ENCODE measurements around the gene ICAM3.
"Not testable (repeated sequence)": the region's sequence is repeated elsewhere in the genome, so short reads cannot be mapped to it uniquely, and the experiment has no call there.

The ICAM3 gene

GRCh38 chr19:10343495-10343894, 4.1 kb upstream of the ICAM3 start:
- no peak for FAIRE-seq

DNA sequence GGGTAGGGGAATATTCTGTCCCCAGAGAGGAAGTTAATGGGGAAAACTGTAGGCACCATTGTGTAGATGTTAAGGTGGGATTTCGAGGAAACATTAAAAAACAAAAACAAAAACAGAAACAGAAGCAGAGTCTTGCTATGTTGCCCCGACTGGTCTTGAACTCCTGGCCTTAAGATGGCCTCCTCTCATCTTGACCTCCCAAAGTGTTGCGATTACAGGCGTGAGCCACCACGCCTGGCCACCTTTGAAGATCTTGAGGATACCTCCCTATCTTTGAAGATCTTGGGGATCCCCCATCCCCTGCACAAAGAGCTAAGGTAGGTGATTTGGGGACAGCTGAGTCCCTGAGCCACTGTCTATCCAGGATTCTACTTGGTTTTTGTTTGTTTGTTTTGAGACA, 553 bp upstream of the ICAM3 start:
- FAIRE-seq: no peak

DNA sequence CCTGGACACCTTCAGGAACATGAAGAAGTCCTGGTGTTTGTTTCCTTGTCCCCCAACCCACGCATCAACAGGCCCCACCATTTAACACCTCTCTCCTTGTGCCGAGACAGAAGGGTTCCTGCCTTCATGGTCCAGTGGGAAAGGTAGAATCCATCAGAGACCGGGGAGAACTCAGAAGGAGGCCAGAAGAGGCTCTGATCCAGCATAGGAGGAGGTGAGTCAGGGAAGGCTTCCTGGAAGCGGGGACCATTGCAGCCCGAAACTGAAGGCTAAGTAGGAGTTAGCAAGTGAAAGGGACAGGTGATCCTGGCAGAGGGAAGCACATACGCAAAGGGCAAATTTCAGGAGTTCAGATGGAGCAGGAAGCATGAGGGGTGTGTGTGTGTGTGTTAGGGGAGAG, 484 bp downstream of the ICAM3 start:
- no peak for FAIRE-seq

GRCh38 chr19:10336725-10337124, 2.7 kb downstream of the ICAM3 start:
- not testable (repeated sequence) for FAIRE-seq

GRCh38 chr19:10335352-10335985, 4.0 kb downstream of the ICAM3 start:
- no peak for FAIRE-seq

- peak; percentile 97 for FAIRE-seq
These were observed 4.7 kb downstream of the ICAM3 start for GRCh38 chr19:10334588-10335351.

DNA sequence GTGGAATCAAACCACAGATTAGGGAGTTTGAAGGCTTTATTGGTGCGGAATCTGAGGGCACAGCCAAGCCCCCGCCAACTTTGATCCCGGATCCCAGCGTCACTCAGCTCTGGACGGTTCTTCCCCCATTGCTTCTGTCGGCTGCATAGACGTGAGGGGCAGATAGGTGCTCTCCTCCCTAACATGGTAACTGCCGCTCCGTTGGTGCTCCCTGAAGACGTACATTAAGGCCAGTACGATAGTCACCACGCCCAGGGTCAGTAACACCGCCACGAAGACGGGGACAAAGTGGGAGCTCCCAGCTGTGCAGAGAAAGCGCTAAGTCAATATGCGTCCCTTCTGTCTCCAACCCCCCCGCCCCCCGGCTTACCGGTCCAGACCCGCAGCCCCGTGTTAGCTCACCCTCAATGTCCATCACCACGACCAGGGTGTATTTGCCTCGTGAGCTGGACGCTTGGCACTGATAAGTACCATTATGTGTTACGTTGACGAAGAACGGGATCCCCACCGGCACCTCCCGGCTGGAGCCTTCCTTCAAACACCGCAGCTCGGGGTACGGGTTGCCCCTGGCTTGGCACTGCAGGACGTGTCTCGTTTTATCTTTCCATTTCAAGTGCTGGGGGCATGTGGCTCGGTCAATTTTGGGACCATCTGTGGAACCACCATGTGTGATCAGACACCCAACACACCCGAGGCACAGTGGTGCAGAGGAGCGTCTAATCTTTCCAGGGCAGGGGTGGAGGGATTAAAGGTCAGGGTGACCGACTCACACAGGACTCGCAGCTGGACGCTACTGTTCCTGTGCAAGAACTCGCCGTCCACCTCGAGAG, 5.5 kb downstream of the ICAM3 start:
- no peak for FAIRE-seq

DNA sequence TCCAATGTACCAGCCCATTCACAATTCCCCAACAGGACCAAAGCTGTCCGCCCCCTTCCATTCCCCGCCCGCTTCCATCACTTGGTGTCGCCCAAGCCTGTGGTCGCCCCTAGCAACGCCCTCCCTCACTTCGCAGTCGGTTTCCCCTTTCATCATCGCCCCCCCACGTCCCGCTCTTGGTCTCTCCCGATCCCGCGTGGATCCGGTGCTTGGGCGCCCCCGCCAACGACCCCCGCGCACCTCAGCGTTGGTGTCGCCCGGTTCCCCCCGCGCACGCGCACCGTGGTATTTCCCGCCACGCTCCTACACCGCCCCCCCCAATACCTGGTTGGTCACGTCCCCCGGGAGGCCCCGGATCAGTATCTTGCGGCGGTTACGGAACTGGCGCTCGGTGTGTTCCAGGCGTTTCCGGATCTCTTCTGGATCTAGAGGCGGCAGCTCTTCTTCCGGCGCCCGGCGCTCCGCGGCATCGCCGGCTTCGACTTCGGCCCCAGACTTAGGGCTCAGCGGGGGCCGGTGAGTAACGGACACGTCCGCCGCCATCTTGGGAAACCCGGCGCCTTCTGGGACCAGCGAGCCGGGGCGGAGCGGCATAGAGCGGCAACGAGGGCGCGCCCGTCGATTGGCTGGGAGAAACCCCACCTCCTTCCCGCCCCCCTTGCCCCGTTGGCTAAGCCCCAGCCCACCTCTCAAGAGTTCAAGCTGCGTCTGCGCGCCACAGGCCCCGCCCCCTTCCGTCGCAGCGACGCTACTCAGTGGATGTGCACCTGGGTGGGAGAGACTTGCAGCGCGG, 6.3 kb downstream of the ICAM3 start, which contains the start of gene RAVER1:
TSS of gene RAVER1 (minus strand) at position 565 of the 793 bp plus-strand sequence. CDS start at position 543, 22 bp downstream.
- FAIRE-seq: peak; percentile 93

DNA sequence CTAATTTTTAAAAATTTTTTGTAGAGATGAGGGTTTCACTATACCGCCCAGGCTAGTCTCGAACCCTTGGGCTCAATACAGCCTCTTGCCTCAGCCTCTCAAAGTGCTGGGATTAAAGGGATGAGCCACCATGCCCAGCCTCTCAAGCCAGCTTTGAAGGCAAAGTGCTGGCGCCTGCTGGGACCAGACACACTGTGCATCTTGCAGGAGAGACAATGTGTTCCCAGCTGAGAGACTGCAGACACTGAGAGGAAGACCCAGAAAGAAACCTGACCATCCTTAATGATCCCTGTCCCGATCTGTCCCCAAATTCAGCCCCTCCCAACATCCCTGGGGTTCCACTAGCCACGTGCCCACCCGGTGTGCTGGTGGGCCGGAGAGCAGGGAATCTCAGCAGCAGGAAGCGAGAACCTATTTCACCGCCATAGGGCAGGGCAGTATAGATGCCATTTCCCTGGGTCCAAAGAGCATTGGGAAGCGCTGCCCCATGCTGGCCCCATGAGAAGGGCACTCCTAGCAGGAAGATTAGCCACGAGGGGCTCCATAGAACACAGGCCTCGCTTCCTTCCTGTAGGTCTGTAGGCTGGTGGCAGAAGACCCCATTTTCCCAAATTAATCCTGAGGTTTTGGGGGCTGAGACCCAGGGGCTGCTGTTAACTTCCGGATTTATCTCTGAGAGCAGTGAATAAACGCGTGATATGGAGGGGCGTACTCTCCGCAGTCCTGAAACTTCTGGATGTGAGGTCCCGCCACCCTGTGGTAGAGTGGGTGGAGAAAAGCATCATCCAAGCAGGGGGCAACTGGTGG, 7.1 kb downstream of the ICAM3 start:
- no peak for FAIRE-seq

- FAIRE-seq: no peak
These were observed 9.9 kb downstream of the ICAM3 start for GRCh38 chr19:10329555-10329954.

DNA sequence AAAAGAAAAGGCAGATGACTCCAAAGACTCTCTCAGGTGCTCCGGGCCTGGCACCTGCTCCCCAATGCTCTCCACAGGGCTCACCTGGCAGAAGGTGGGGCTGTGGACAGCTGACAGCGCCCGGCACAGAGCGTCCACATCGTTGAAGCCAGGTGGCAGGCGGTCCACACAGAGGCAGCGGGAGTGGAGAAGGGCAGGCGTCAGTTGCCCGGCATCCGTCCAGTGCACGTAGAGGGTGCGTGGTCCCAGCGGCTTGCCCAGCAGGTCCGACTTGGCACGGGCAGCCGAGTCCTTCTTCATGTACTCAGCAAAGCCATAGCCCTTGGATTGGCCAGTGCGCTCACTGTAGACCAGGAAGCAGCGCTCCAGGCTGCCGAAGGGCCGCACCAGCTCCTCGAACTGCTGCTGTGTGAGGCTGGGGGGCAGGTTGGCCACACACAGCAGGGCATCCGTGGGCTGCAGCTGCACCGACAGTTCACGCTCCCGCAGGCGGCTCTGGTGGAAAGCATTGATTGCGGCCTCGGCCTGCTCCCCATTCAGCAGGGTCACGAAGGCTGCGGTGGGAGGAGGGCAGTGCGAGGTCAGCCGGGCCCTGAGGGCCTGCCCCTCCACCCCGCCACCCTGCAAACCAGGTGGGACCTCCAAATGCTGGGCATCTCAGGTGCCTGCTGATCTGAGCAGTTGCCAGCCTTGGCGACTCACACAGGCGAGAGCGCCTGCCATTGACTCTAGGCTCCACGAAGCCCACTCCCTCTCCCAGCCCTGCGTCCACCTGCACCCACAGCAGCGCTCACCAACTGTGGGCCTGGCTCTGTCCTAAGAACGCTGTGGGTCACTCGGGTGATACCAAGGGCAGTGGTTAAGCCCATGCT, 10.6 kb downstream of the ICAM3 start:
- FAIRE-seq: no peak

- FAIRE-seq: no peak
These were observed 11.6 kb downstream of the ICAM3 start for GRCh38 chr19:10327793-10328192.

DNA sequence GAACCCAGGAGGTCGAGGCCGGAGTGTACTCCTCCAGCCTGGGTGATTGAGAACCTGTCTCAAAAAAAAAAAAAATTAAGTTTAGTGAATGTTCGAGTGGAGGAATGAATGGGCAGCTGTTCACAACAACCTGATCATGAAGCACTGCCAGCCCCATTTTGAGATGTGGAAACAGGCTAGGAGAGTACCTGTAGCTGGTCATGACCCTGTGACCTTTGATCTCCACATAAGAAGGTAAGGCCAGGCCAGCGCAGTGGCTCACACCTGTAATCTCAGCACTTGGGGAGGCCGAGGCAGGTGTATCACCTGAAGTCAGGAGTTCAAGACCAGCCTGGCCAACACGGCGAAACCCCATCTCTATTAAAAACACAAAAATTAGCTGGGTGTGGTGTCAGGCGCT, 13.7 kb downstream of the ICAM3 start:
- no peak for FAIRE-seq

GRCh38 chr19:10321874-10322835, 17.3 kb downstream of the ICAM3 start:
- FAIRE-seq: no peak

DNA sequence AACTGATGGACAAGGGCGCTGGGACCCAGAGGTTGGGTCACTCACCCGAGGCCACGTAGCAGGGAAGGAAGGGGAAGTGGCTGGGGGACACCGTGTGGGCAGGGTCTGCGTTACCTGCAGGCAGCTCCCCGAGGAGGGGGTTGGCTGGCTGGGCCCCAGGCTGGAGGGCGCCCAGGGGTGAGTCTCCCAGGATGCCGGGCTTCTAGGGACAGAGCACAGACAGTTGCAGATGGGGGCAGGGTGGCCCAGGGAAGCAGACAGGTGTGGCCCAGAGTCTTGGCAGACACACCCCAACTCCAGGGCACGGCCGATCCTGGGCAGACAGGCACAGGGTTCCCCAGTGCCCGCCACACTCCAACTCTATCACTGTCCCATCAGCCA, 18.0 kb downstream of the ICAM3 start:
- FAIRE-seq: no peak

DNA sequence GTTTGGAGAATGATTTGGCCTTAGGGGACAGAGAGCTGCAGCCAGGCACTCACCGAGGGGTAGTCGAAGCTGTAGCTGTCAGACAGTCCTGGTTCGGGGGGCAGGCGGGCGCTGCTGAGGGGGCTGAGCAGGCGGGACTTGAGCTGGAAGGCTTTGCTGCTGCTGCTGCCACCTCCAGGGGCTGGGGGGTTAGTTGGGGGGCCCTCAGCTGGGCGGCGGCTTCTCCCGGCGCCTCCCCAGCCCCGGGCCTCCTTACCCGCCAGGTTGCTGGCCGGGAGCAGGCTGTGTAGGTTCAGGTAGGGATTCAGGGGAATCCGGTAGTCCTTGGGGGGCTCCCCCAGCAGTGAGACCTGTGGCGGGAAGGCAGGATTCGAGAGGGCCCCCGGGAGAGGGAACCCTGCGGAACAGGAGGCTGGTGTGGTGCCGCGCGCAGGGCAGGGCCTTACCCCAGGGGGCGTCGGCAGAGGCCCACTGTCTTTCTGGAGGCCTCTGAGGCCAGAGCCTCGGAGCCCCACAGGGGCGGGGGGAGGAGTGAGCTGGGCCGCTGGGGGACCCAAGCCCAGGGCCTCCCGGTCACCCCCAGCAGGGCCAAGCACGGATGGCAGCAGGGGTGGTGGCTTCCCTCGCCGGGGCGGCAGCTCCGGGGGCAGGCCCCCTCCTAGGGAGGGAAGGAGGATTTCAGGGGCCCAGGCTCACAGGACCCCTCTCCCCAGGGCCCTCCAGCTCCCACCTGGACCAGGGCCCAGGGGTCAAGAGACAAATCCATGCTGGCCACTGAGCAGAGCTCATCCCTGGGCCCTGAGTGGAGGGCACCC, 18.6 kb downstream of the ICAM3 start:
- FAIRE-seq: no peak

- no peak for FAIRE-seq
These were observed 20.4 kb downstream of the ICAM3 start for GRCh38 chr19:10318807-10319682.
